ENCODE measurements around the gene GLTPD2.

Gene GLTPD2

DNA sequence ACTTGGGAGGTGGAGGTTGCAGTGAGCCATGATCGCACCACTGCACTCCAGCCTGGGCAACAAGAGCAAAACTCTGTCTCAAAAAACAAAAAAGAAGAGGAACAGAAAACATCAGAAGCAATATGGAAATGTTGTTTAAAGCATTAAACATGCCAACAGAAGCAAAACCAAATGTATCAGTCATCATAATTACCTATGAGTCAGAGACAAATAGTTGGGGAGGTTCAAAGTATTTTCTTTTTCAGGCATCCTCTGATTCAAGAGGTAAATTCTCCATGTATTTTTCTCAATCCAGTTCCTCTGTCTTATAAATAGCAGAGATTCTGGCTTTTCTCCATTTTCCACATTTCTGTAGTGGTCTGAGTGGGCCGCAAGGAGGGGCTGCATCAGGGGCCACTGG lies 19.1 kb upstream of the GLTPD2 start:
- Histone ChIP-seq H3K4me1 (ENCODE audit: control insufficient read depth, low read length) (peaks cover 8% of the 10 kb centered on the region), H3K79me2 (ENCODE audit: control insufficient read depth, low read length) (no peaks in the 10 kb centered on the region), H3K27ac (ENCODE audit: low read depth, low read length) (no peak overlapping the region), H3K36me3 (ENCODE audit: control insufficient read depth, low read length) (no peaks in the 10 kb centered on the region), H3K4me2 (ENCODE audit: low read length) (no peak overlapping the region), H3K4me3 (ENCODE audit: low read length) (no peak overlapping the region), H3K9me3 (ENCODE audit: control insufficient read depth, insufficient read depth, low read length) (no peaks in the 10 kb centered on the region), H4K20me1 (ENCODE audit: control insufficient read depth, insufficient read depth, low read depth, low read length) (no peaks in the 10 kb centered on the region), H3K9me2 (replicated peaks; ENCODE audit: control insufficient read depth, low read length) (no peaks in the 10 kb centered on the region), H3F3A (ENCODE audit: control insufficient read depth, insufficient read depth) (no peaks in the 10 kb centered on the region), H3K27me3 (ENCODE audit: control insufficient read depth, low read length) (peaks cover 7% of the 10 kb centered on the region)
- TF ChIP-seq, protein P1, sequence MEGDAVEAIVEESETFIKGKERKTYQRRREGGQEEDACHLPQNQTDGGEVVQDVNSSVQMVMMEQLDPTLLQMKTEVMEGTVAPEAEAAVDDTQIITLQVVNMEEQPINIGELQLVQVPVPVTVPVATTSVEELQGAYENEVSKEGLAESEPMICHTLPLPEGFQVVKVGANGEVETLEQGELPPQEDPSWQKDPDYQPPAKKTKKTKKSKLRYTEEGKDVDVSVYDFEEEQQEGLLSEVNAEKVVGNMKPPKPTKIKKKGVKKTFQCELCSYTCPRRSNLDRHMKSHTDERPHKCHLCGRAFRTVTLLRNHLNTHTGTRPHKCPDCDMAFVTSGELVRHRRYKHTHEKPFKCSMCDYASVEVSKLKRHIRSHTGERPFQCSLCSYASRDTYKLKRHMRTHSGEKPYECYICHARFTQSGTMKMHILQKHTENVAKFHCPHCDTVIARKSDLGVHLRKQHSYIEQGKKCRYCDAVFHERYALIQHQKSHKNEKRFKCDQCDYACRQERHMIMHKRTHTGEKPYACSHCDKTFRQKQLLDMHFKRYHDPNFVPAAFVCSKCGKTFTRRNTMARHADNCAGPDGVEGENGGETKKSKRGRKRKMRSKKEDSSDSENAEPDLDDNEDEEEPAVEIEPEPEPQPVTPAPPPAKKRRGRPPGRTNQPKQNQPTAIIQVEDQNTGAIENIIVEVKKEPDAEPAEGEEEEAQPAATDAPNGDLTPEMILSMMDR (IDR thresholded peaks at IDR 0.05; ENCODE audit: low read depth, low read length, poor library complexity, severe bottlenecking): no peak
- no peak for TF ChIP-seq EZH2phosphoT487 (IDR thresholded peaks at IDR 0.05; ENCODE audit: borderline replicate concordance, low read length)

DNA sequence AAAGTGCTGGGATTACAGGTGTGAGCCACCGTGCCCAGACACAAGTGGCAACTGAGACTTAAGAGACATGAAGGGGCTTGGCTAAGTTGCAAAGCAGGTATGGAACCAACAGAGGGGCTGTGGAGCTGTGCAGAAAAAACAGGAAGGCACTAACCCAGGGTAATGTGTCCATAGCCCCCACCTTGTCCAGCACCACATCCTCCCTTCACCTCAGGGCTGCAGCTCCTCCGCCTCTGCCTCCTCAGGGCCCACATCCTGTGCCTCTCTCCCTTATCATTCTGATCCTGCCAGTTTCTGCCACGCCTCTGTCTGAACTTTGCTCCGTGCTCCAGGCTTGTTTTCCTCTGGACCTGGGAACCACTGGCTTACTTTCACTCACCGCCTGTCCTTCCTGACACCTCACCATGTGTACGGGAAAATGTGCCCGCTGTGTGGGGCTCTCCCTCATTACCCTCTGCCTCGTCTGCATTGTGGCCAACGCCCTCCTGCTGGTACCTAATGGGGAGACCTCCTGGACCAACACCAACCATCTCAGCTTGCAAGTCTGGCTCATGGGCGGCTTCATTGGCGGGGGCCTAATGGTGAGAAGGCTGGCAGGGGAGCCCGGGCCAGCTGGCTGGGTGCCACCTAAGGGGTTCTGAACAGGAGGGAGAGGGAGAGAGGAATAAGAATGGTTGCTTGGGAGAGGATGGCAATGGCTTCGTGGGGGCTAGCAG lies 17.1 kb upstream of the GLTPD2 start, which contains the start of gene TM4SF5:
Gene TM4SF5, plus strand, starts transcription at position 368 of the 716 bp plus-strand sequence. Its CDS starts 37 bp downstream, at position 405.
- Histone ChIP-seq H3K9me2 (replicated peaks; ENCODE audit: control insufficient read depth, low read length) (no peaks in the 10 kb centered on the region), H3K27me3 (ENCODE audit: control insufficient read depth, low read length) (peaks cover 7% of the 10 kb centered on the region), H4K20me1 (ENCODE audit: control insufficient read depth, insufficient read depth, low read depth, low read length) (no peaks in the 10 kb centered on the region), H3K4me2 (ENCODE audit: low read length) (no peak within 1 kb of the TSS), H3F3A (ENCODE audit: control insufficient read depth, insufficient read depth) (no peaks in the 10 kb centered on the region), H3K27ac (ENCODE audit: low read depth, low read length) (no peak within 1 kb of the TSS), H3K36me3 (ENCODE audit: control insufficient read depth, low read length) (no peaks in the 10 kb centered on the region), H3K4me3 (ENCODE audit: low read length) (no peak within 1 kb of the TSS), H3K79me2 (ENCODE audit: control insufficient read depth, low read length) (no peaks in the 10 kb centered on the region), H3K4me1 (ENCODE audit: control insufficient read depth, low read length) (peaks cover 9% of the 10 kb centered on the region), H3K9me3 (ENCODE audit: control insufficient read depth, insufficient read depth, low read length) (no peaks in the 10 kb centered on the region)
- TF ChIP-seq, protein P1 (IDR thresholded peaks at IDR 0.05; ENCODE audit: low read depth, low read length, poor library complexity, severe bottlenecking): no peak
- TF ChIP-seq EZH2phosphoT487 (IDR thresholded peaks at IDR 0.05; ENCODE audit: borderline replicate concordance, low read length): no peak

DNA sequence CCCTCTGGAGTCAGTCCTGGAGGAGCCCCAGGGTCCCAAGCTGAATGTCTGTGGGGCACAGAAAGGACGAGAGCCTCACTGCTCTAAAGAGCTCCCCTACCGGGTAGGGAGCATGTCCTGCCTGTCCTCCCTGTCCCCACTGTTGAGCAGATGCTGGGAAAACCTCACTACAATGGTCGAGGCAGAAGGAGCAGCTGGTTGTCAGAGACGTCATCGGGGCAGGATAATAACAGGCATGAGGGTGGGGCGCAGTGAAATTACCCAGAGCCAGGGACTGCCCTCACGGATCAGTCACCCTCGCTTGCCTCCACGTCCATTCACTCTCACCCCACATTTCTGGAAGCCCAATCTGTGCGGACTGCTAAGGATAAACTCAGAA lies 16.5 kb upstream of the GLTPD2 start:
- Histone ChIP-seq H3K9me3 (ENCODE audit: control insufficient read depth, insufficient read depth, low read length) (no peaks in the 10 kb centered on the region), H3K4me2 (ENCODE audit: low read length) (no peak overlapping the region)
- no peak for TF ChIP-seq EZH2phosphoT487 (IDR thresholded peaks at IDR 0.05; ENCODE audit: borderline replicate concordance, low read length)
- TF ChIP-seq, protein P1 (IDR thresholded peaks at IDR 0.05; ENCODE audit: low read depth, low read length, poor library complexity, severe bottlenecking): no peak

More for the DNA sequence above, 16.5 kb upstream of the GLTPD2 start:
- Histone ChIP-seq H3K27ac (ENCODE audit: low read depth, low read length) (no peak overlapping the region), H3K9me2 (replicated peaks; ENCODE audit: control insufficient read depth, low read length) (no peaks in the 10 kb centered on the region), H3K36me3 (ENCODE audit: control insufficient read depth, low read length) (no peaks in the 10 kb centered on the region), H3K4me1 (ENCODE audit: control insufficient read depth, low read length) (peaks cover 9% of the 10 kb centered on the region), H3K4me3 (ENCODE audit: low read length) (no peak overlapping the region), H3K79me2 (ENCODE audit: control insufficient read depth, low read length) (no peaks in the 10 kb centered on the region), H3F3A (ENCODE audit: control insufficient read depth, insufficient read depth) (no peaks in the 10 kb centered on the region), H3K27me3 (ENCODE audit: control insufficient read depth, low read length) (peaks cover 7% of the 10 kb centered on the region), H4K20me1 (ENCODE audit: control insufficient read depth, insufficient read depth, low read depth, low read length) (no peaks in the 10 kb centered on the region)
